ENCODE results near the gene LHX3.

LHX3 gene

DNA sequence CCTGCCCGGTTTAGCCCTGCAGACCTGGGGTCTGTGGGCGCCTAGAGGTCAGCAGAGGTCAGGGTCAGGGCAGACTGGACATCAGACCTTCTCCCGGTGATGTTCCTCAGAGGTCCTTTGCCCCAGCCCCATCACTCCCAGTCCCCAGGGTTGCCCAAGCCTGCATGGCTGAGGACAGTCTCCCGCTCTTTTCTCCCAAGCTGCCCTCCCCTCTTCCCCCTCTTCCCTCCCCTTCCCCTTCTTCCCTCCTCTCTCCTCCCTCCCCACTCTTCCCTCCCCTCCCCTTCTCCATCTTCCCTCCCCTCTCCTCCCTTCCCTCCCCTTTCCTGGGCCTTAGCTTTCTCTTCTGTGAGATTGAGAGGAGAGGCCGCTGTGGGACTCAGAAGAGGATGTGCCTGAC lies 10.4 kb downstream of the LHX3 start:
- DNase-seq (ENCODE audit: extremely low read depth in 1 of 2, low read depth in 1 of 2) = no peak

DNA sequence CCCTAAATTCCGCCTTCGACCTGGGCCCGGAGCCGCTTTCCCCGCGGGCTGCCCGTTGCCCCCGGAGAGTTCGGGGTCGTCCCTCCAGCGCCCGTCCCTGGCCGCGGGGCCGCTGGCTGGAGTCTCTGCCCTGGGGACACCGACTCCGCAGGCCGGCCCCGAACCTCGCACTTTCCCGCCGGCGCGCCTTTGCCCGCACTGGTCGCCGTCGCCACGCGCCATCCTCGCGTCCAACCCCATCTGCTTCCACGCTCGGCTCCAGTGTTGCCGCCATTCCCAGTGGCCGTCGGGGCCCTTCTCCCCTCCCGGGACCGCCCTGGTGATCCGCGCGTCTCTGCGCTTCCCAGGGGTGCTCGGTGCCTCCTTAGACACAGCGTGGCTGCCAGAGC lies 11.0 kb downstream of the LHX3 start:
- DNase-seq (ENCODE audit: extremely low read depth in 1 of 2, low read depth in 1 of 2) = no peak

DNA sequence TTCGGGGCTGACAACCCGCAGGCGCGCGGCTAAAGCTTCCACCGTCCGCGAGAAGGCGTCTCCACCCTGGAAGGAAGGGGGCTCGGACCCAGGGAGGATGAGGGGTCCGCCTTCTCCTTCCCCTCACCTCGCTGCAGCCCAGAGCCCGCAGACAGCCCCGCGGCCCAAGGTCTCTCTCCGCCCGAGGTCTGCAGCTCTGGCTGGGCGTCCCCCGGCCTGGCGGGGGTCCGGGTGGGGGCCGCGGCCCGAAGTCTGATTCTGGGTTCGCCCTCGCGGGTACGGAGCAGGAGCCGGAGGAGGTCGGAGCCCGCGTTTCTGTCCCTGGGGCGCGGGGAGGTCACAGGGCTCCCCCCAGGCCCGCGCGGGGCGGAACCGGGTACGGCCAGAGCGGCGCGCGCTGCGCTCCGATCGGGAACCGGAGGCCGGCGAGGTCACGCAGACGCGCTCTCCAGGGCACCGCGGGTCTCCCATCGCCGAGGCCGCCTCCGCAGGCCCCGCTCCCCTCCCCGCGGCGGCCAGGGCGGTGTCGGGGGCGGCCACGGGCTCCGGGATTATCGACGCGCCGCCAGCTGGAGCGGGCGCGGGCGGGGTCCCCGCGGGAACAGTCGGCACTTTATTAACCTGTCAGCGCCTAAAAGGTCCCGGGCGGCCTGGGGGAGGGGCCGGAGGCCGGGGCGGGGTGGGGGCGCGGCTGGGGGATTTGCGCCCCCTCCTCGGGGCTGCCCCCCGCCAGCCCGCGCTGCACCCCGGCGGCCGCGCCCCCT lies 11.6 kb downstream of the LHX3 start:
- no peak for DNase-seq (ENCODE audit: extremely low read depth in 1 of 2, low read depth in 1 of 2)

DNA sequence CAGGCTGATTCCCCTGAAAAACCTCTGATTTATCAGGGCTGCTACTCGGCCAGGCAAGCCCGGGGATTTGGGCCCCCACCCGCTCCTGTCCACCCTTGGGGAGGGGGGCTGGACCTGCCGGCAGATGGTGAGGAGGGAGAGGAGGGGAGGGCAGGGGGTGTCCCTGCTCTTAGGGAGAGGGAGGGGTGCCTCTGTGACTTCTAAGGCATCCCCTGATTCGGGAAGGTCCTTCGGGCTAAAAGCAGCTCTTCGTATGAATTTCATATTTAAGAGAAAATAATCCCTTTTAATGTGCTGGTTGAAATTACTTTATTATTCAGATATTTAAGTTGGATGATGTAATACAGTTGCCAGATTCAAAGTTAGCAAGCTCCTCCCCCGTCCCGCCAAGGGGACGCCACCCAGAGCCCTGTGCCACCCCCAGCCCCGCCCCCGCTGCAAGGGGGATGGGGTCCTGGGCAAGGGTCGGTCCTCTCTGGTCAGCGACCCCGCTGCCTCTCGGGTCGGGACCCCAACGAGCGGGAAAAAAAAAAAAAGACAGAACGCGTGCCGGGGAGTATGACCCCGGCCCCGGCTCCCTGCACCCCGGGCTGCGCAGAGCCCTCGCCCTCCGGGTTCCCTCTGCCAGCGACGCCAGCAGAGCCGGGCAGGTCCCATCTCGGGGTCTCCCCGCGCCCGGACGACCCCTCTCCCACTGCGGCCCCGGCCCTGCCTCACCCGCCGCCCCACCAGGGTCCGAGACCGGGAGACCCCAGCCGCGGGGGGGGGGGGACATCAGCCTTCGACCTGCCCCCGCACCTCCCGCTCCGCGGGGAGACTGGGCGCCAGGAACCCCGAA lies 12.4 kb downstream of the LHX3 start:
- DNase-seq (ENCODE audit: extremely low read depth in 1 of 2, low read depth in 1 of 2) = no peak

DNA sequence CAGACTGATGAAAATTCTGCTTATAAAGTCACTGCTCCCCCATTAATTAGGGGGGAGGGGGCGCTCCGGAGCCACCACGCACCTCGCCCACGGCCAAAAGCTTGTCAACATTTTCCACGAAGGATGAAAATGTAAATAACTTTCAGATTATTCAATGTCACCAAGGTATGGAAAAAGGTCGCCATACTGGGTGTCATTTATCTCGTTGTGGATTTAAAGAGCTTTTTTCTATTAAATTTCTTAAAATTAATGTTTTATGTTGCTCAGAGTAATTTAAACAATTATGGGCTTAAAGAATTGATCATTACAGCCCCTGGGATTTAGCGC lies 13.0 kb downstream of the LHX3 start:
- no peak for DNase-seq (ENCODE audit: extremely low read depth in 1 of 2, low read depth in 1 of 2)

DNA sequence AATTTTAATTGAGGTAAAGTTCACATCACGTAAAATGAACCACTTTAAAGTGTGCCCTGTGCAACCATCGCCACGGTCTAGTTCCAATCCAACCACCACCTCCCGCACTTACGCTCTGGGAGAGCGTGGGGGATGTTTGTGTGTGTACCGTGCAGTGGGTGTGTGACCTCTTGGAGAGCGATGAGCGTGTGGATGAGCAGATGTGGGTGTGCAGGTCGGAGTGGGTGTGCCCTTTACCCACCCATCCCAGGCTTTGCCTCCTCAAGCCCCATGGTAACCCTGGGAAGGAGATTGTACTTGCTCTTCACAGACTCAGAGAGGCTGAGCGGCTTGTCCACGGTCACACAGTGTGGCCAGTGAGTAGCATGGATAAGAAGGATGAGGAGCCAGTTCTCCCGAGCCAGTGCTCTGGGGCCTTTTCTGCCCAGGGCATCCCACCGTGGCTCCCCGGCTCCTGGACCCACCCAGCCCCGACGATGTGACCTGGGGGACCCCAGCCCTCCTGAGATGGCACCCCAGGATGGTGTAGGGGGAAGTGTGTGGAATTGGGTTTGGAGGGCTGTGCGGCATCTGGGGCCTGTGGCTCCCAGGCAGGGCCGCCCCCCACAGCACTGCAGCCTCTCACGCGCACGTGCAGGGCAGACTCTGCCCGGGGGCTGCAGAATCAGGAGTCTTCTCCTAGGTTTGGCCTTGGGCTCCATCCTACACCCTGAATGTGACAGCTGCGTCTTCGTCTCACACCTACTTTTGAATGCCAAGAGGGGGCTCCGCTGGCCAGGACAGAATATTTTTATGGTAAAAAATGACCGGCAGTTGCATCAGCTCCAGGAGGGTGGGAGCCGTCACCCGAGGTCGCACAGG lies 13.6 kb downstream of the LHX3 start:
- DNase-seq (ENCODE audit: extremely low read depth in 1 of 2, low read depth in 1 of 2) = no peak

DNA sequence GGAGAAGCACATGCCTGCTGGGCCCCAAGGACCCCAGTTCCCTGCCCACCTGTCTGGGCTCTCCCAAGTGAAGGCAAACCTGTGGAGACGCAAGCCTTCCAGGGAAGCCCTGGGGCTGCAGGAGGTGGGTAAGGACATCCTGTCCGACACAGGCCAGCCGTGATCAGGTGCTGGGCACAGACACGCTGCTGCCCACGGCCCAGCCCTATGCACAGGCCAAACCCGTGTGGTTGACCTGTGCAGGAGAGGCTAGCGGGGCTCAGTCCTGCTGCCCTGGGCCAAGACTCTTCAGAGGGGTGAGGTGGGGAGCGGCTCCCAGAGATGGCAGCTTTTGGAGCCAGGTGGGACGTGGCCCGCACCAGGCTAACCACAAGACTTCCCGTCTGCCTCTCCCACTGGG lies 14.3 kb downstream of the LHX3 start:
- no peak for DNase-seq (ENCODE audit: extremely low read depth in 1 of 2, low read depth in 1 of 2)

DNA sequence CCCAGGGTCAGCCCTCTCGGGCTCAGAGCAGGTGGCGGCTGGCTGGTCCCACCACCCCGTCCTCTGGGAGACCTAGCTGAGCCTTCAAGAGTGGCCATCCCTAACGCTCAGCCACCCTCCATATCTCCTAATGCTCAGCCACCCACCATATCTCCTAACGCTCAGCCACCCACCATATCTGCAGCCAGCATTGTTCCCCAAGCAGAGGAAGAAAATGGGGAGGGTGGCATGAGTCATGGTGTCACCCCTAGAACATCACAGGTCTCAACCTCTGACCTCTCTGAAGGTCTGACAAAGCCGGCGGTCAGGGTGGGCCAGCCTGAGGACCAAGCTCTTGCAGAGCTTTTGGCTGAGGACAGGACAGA lies 14.7 kb downstream of the LHX3 start:
- DNase-seq (ENCODE audit: extremely low read depth in 1 of 2, low read depth in 1 of 2) = no peak

DNA sequence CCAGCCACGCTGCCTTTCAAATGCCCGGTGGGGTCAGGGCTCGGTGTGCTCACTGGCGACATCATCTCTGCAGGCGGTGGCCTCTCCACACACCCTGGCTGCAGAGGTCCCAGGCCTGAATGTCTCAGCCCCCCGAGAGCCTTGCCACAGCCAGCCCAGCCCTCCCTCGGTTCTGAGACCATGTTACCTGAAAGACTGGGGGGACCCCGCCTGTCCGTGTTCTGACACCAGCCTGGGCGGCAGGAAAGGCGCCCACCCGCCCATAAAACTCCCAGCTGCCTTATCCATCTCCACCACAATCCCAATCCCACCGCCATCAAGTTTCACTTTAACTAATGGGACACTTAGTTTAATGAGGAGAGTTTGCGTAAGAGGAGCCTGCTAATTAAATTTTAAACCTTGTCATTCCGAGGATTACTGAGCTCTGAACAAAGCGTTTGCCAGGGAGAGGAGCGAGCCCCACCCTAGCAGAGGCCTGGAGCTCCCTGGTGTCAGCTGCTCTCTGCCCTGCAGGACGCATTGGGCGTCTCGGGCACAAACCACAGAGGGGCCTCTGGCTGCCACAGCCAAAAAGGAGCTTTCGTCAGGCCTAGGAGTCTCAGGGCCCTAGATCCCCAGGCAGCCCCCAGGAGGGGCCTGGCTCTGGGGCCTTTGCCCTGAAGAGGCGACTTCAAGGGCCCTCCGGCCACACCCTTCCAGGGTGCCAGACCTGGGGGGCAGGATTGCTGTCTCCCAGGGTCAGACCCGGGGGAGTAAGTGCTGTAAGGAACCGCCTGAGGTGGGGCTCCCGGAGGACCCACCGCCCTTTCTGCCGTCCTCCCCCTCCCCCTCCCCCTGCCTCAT lies 15.3 kb downstream of the LHX3 start:
- no peak for DNase-seq (ENCODE audit: extremely low read depth in 1 of 2, low read depth in 1 of 2)

DNA sequence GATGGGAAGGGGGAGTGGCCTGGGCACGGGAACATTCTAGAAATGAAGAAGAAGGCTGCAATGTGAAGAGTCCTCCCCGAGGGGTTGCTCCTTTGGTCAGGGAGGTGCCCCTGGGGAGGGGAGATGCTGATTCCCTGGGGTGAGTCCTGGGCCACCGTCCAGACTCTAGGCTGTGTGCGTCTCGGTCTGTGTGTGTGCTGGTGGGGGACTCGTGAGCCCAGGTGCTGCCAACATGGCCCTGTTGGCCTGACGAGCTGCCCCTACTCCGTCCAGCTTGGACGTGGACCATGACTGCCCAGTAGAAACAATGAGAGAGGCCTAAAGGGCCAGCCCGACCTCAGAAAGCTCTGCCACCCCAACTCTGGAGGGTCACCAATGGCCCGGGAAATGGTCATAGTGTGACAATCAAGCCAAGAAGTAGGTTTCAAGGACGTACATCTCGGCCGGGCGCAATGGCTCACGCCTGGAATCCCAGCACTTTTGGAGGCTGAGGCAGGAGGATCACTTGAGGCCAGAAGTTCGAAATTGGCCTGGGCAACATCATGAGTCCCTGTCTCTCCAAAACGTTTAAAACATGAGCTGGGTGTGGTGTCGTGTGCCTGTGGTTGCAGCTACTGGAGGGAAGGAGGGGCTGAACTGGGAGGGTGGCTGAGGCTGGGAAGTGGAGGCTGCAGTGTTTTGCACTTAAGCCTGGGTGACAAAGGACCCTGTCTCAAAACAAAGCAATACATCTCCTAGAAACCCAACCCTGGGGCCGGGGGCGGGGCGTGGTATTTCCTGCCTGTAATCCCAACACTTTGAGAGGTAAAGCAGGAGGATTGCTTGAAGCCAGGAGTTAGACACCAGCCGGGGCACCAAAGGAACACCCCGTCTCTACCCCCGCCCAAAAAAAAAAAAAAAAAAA lies 17.0 kb downstream of the LHX3 start:
- DNase-seq (ENCODE audit: extremely low read depth in 1 of 2, low read depth in 1 of 2) = no peak

DNA sequence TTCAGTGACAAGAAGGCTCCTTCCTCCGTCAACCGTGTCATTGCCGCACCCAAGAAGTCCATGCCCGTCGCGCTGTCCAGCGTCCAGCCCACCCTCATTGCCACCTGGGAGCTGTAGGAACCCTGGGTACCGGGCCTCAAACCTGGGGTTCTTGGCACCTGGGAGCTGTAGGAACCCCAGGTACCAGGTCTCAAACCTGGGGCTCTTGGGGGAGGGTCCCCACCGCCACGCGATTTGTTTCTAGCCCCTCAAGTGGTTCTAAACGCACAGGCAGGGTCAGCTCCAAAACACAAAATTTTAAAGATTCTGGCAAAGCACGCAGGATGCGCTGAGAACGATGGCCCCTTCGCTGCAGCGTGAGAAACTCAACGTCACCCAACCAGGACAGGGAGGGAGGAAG lies 17.7 kb downstream of the LHX3 start:
- no peak for DNase-seq (ENCODE audit: extremely low read depth in 1 of 2, low read depth in 1 of 2)

DNA sequence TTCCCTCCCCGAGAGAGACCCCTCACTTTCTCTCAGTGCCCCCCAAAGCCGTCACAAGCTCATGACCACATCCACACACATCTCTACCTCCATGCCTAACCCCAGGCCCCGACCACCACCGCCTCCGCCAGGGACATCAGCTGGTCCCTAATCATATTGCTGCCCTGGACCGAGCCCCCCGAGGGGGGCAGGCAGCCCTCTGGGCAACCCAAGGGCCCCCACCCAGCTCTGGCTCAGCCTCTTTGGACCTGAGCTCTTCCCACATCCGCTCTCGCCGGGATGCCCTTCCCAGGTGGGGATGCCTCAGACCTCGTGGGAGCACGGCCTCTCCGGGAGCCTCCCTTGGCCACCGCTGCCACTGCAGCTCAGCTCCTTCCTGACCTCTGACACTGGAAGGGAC lies 18.5 kb downstream of the LHX3 start:
- no peak for DNase-seq (ENCODE audit: extremely low read depth in 1 of 2, low read depth in 1 of 2)

DNA sequence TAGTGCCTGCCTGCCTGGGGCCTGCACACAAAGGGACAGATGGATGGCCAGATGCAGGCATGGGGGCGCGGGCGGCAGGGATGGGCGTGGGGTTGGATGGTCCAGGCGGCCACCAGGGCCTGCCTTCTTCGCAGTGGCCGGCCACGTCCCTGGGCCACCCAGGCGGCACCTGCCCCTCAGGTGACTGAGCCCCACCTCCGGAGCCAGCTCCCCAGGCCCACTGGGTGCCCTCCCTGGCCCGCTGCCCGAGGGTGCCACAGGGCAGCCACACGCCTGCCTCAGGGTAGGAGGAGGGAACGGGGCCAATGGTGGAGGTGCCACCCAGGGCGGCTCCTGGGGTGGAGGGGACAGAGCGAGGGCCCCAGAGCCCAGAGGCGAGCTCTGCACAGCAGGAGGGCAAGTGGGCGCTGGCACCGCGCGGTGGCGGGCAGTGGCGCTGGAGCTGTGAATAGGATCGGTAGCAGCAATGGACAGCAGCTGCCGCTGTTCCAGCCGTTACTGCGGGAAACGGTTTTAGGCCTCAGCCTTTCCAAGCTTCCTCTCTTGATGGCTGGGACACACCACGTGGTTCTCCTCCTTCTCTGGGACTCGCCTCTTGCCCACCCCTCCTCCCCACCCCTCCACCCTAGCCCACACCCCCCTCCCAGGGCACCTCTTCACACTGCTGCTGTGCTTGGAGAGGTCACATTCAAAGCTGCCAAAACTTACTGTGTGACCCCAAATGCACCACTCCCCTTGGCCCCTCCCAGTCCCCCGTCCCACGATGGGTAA lies 19.1 kb downstream of the LHX3 start:
- DNase-seq (ENCODE audit: extremely low read depth in 1 of 2, low read depth in 1 of 2) = no peak

DNA sequence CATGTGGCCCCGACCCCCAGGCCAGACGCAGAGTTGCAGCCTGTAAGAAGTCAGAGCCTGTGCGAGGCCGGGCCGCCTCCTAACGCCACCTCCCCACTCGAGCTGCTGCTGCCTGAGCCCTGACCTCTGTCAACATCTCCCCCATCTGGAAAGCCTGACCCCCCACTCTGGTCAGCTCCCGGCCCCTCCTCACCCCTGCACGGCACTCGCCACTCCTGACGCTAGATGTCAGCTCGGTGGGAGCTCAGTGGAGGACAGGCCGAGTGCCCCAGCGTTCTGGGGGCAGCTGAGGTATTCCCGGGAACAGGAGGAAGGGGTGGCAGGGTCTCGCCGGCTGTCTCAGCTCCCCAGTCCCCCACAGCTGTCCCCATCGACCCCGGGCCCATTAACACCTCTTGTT lies 19.9 kb downstream of the LHX3 start:
- DNase-seq (ENCODE audit: extremely low read depth in 1 of 2, low read depth in 1 of 2) = no peak

DNA sequence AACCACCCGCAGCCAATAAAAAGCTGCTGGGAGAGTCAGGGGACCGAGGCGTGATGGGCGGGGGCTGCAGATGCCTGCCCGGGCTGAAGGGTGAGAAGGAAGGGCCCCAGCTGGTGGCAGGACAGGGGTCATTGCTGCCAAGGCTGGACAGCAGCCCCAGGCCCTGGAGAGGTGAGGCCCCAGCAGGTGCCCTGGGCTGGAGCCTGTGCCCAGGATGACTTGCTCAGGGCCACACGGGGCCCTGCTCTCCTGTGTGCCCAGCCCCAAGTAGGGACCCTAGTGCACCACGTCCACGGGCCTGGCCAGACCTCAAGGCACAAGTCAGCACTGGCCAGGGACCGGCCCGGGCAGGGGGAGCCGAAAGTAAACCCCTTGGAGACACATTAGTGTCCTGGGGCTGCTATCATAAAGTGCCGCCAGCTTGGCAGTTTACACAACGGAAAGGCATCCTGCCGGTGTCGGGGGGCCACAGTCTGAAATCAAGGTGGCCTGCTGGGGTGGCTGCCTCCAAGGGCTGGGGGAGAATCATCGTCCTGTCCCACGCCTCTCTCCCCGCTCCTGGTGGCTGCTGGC lies 22.0 kb downstream of the LHX3 start:
- no peak for DNase-seq (ENCODE audit: extremely low read depth in 1 of 2, low read depth in 1 of 2)

DNA sequence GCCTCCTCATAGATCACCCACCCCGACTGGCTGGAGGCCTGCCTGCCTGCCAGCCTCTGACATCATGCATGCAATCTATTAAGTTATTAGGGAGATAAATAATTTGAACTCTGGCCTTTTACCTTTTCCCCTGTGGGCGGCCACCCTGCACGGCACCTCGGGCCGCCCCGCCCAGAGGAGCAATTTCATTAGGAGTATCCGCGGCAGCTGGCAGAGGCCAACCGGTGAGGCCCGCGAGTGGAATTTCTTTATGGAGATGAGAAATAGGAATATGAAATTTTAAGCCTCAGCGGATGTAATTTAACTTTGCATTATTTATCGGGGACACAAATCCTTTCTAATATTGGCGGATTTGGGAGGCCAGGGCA lies 22.5 kb downstream of the LHX3 start:
- no peak for DNase-seq (ENCODE audit: extremely low read depth in 1 of 2, low read depth in 1 of 2)

DNA sequence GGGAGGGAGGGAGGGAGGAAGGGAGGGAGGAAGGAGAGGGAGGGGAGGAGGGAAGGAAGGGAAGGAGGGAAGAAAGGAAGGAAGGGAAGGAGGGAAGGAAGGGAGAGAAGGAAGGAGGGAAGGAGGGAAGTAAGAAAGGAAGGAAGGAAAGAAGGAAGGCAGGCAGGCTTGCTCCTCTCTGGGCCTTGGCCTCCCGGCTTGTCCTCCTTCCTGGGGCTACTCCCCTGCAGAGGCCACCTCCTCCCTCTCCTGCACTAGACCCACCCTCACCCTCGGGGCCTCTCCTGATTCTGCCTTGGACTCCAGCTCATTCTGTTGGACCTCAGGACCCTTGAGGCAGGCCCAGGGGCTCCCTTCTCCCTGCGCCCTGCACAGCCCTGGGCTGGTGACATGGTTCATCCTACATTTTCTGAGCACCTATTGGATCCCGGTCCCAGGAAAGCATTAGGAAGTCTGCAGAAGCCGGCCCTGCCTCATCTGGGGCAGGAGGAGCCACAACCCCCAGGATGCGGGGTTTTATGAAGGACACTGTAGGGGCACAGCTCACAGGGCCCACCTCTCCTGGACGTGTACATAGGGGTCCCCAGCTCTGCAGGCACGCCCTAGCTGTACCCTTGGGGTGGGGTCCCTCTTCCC lies 23.0 kb downstream of the LHX3 start:
- DNase-seq (ENCODE audit: extremely low read depth in 1 of 2, low read depth in 1 of 2) = no peak

DNA sequence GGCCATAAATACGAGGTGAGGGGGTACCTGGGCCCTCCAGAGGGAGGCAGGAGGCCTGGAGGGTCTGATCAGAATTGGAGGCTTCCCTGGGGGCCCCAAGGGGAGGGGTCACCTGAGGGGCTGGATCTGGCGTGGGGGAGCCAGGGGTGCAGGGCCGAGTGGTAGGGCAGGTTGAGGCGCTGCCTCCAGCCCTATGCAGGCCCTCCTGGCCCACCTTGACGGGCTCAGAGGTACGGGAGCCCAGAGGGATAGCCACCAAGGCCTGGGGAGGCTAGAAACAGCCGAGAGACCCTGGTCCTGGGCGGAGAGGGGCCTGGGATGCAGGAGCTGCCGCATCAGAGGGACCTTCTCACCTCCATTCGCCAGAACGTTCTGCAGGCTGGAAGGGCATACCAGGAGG lies 24.3 kb downstream of the LHX3 start:
- no peak for DNase-seq (ENCODE audit: extremely low read depth in 1 of 2, low read depth in 1 of 2)

All from activated CD8-positive, alpha-beta memory T cell treated with anti-CD3 and anti-CD28 coated beads for 1 hour (primary cell).